C4-2B (cell line): ENCODE data around the gene CDT1.

Source experiments
- CTCF ChIP-seq: fragments of 450-650 bp; conservative IDR thresholded peaks from 2 replicates; pipeline ENCODE4 v1.5.1; 2017; ENCODE audit warnings: mild to moderate bottlenecking
- ZFX ChIP-seq: fragments of 450-650 bp; IDR thresholded peaks from 2 replicates; pipeline ENCODE4 v1.6.1; 2017

- no peak for TF ChIP-seq CTCF
- TF ChIP-seq ZFX, result no peak
Measured at GRCh38 chr16:88837806-88838205, 34.2 kb downstream of the CDT1 start.
